Chondrocyte (in vitro differentiated cells): Measurements from ENCODE around the gene THBS4. TPM values are rescaled to one million over a fixed set of nuclear protein-coding genes. Genes with fewer than 3 reads are reported as not detected.

ENCODE experiments used
- DNase-seq: peaks from one replicate; pipeline ENCODE4 v3.0.0; 2021; ENCODE audit warnings: mixed read lengths, low spot score
- H3K27ac Mint-ChIP-seq: one replicate; pipeline ENCODE4 v1.8.0; 2021; ENCODE audit warnings: mild to moderate bottlenecking, moderate library complexity, mixed read lengths; ENCODE audit not compliant: unreplicated experiment
- H3K27me3 Mint-ChIP-seq: 2 replicates; pipeline ENCODE4 v1.8.0; 2021; ENCODE audit warnings: low read depth, mixed read lengths
- H3K36me3 Mint-ChIP-seq: 2 replicates; pipeline ENCODE4 v1.8.0; 2021; ENCODE audit warnings: low read depth, mixed read lengths
- H3K4me1 Mint-ChIP-seq: 2 replicates; pipeline ENCODE4 v1.8.0; 2021; ENCODE audit warnings: low read depth, mild to moderate bottlenecking, mixed read lengths
- H3K4me3 Mint-ChIP-seq: one replicate; pipeline ENCODE4 v1.8.0; 2021; ENCODE audit warnings: mild to moderate bottlenecking, moderate library complexity, mixed read lengths; ENCODE audit not compliant: unreplicated experiment
- H3K9me3 Mint-ChIP-seq: 2 replicates; pipeline ENCODE4 v1.8.0; 2021; ENCODE audit warnings: low read depth, mixed read lengths
- CTCF ChIP-seq: fragments of 200-600 bp; sonication (generic); IDR thresholded peaks from 2 replicates; pipeline ENCODE4 v1.5.0; 2021; ENCODE audit warnings: antibody characterized with exemption, mild to moderate bottlenecking, moderate library complexity
- total RNA-seq: library from RNA; stranded (reverse); gene quantifications from 3 replicates; pipeline ENCODE4 v1.2.1, GENCODE V29; 2021

THBS4 gene
- total RNA-seq, 1 donor from 2014 or later: 0.75 TPM

- H3K27me3 Mint-ChIP-seq: no peaks in the 10 kb centered on the region
Measured at GRCh38 chr5:80061547-80061946, 26.4 kb downstream of the THBS4 start.

GRCh38 chr5:80064124-80064523, 29.0 kb downstream of the THBS4 start:
- H3K4me3 Mint-ChIP-seq: no peak overlapping the region
- no peak for DNase-seq
- peaks cover 15% of the 10 kb centered on the region for H3K4me1 Mint-ChIP-seq
- TF ChIP-seq CTCF: no peak
- no peak overlapping the region for H3K27ac Mint-ChIP-seq
- H3K36me3 Mint-ChIP-seq: no peaks in the 10 kb centered on the region
- no peaks in the 10 kb centered on the region for H3K9me3 Mint-ChIP-seq
- no peaks in the 10 kb centered on the region for H3K27me3 Mint-ChIP-seq

More at GRCh38 chr5:80061547-80061946, 26.4 kb downstream of the THBS4 start:
- H3K4me1 Mint-ChIP-seq: peaks cover 15% of the 10 kb centered on the region
- no peak for TF ChIP-seq CTCF
- DNase-seq: no peak
- no peaks in the 10 kb centered on the region for H3K9me3 Mint-ChIP-seq
- H3K4me3 Mint-ChIP-seq: no peak overlapping the region
- H3K27ac Mint-ChIP-seq: no peak overlapping the region
- no peaks in the 10 kb centered on the region for H3K36me3 Mint-ChIP-seq

GRCh38 chr5:80067016-80067415, 31.9 kb downstream of the THBS4 start:
- Mint-ChIP-seq H3K4me1 (peaks cover 10% of the 10 kb centered on the region), H3K27me3 (no peaks in the 10 kb centered on the region), H3K27ac (no peak overlapping the region), H3K4me3 (no peak overlapping the region), H3K36me3 (no peaks in the 10 kb centered on the region), H3K9me3 (no peaks in the 10 kb centered on the region)
- no peak for TF ChIP-seq CTCF
- no peak for DNase-seq

GRCh38 chr5:80067531-80068245, 32.5 kb downstream of the THBS4 start:
- Mint-ChIP-seq H3K36me3 (no peaks in the 10 kb centered on the region), H3K27ac (no peak overlapping the region), H3K4me3 (no peak overlapping the region), H3K9me3 (no peaks in the 10 kb centered on the region), H3K4me1 (peaks cover 12% of the 10 kb centered on the region), H3K27me3 (no peaks in the 10 kb centered on the region)
- no peak for DNase-seq
- no peak for TF ChIP-seq CTCF

DNA sequence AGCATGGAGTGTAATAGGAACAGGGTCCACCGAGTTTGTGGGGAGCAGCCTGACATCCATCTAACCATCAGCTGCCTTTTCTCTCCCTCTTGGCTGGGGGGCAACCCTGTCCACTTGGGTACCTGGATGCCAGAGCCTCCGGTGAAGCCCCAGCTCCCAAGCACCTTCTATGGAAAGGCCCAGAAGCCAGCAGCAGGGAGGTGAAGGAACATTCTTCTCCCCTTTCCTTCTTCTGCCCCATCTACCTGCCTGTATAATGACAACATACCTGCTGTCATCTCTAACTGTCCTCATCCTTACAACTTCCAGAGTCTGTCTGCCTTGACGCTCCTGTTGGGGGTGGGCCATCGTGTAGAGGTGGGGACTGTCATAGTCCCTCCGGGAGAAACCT, 33.1 kb downstream of the THBS4 start:
- Mint-ChIP-seq H3K4me1 (peaks cover 15% of the 10 kb centered on the region), H3K36me3 (no peaks in the 10 kb centered on the region), H3K4me3 (no peak overlapping the region), H3K27ac (no peak overlapping the region), H3K27me3 (no peaks in the 10 kb centered on the region), H3K9me3 (no peaks in the 10 kb centered on the region)
- DNase-seq: no peak
- no peak for TF ChIP-seq CTCF
